ENCODE measurements around the gene CREG1. TPM values are rescaled to one million over a fixed set of nuclear protein-coding genes. Genes with fewer than 3 reads are reported as not detected.
A peak's percentile ranks its signal among the peaks of the same experiment; 100 is the strongest.
"Not testable (repeated sequence)": the region's sequence is repeated elsewhere in the genome, so short reads cannot be mapped to it uniquely, and the experiment has no call there.

CREG1 gene
- polyA plus RNA-seq (ENCODE audit: insufficient read length) = 19.7 TPM

- peak; percentile 51 for DNase-seq (ENCODE audit: low read depth)
Measured at GRCh38 chr1:167553136-167554027, at the start of gene CREG1. Gene CREG1, minus strand, starts transcription at chr1:167553762.

DNA sequence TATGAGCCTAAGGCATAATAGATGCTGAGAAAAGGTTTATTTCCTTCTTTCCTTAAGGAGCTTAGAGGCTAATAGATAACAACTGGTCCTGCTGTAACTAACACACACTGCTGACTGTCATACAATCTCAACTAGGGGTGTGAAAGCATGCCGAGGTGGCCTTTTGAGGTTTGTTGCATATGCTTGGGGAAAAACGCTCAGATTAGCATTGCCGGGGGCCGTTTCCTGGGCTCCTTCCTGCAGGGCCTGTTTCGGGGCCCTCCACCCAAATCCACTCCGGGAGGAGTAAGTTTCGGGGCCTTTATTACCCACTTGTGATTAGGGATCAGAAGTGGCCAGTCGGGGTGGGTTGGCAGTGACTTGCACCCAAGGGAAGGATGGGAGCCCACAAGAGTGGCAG is 49.3 kb upstream of the CREG1 start:
- DNase-seq (ENCODE audit: low read depth) = no peak

DNA sequence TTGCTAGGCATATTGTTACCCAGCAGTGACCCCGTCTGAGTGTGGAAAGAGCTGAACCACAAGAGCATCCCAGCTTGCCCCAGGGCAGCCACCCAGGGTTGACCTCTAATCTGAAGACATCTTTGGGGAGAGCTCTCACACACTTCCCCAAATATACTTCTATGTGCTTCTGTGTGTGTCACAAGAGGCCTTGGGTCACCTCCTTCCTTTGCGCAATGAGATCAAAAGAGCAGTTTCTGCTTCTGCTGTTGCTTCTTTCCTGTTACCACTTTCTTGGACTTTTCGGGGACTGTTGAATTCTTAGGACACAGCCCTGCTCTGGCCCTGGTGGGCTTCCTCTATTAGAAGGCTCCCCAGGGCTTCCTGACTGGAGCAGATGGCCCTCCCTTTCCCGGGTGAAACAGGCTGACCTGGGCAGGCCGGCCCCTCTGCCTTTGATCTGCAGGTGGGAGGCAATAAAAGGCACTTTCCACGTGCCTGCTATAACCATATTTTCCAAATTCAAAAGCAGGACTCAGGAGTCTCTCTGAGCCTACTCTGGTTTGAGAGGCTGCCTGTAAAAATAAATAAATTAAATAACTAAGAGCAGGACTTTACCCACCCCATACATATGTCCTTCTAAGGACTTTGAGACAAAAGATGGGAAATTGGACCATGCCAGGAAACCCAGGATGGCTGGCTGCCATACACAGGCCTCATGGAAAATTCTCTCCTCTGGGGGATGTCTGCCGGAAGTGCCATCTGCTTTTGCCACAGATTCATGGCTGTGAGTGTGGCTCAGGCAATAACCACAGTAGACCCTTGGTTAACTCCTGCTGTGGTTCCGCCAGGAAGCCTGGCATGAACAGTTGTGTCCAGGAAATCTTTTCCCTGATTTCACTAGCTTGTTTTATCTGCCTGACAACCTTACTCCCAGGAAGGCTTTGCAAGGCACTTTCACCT is 48.2 kb upstream of the CREG1 start:
- no peak for DNase-seq (ENCODE audit: low read depth)

- no peak for DNase-seq (ENCODE audit: low read depth)
Measured at GRCh38 chr1:167599957-167600581, 46.5 kb upstream of the CREG1 start.

- no peak for DNase-seq (ENCODE audit: low read depth)
Measured at GRCh38 chr1:167594822-167595221, 41.3 kb upstream of the CREG1 start.

DNA sequence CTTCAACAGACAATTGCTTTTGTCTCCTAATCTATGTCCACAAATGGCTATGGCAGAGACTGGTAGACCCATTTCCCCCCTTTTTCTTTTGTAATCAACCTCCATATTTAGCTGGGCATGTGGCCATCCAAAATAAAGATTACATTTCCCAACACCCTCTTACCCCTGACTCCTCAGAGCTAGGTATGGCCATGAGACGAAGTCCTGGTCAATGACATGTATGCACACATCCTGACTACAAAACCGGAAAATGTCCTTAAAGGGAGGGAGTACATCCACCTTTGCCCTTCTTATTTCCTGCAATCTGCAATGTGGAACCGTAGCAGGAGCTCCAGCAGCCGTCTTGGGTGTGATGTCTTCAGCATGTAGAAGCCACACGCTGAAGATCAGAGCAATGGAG is 40.3 kb upstream of the CREG1 start:
- DNase-seq (ENCODE audit: low read depth) = no peak

- DNase-seq (ENCODE audit: low read depth) = no peak
Measured at GRCh38 chr1:167592475-167592874, 38.9 kb upstream of the CREG1 start.

GRCh38 chr1:167588361-167588760 is 34.8 kb upstream of the CREG1 start:
- DNase-seq (ENCODE audit: low read depth) = no peak

- DNase-seq (ENCODE audit: low read depth) = no peak
Measured at GRCh38 chr1:167587872-167588271, 34.3 kb upstream of the CREG1 start.

DNA sequence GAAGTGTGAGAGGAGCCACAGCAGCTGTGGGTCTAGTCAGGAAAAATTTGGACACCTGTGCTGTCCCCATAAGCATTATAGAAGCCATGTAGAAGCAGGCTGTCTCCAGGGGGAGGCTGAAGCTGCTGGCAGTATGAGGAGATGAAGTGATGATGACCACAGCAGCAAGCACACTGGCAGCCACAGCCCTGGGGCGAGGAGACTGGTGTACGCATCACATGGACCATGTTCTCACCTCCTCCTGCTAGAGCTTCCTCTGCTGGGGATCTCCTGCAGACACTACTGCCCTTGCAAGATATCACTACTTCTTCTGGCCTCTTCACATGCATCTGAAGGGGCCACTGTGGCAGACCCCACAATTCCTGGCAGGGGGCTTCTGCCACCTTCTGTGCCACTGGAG is 33.8 kb upstream of the CREG1 start:
- no peak for DNase-seq (ENCODE audit: low read depth)

DNA sequence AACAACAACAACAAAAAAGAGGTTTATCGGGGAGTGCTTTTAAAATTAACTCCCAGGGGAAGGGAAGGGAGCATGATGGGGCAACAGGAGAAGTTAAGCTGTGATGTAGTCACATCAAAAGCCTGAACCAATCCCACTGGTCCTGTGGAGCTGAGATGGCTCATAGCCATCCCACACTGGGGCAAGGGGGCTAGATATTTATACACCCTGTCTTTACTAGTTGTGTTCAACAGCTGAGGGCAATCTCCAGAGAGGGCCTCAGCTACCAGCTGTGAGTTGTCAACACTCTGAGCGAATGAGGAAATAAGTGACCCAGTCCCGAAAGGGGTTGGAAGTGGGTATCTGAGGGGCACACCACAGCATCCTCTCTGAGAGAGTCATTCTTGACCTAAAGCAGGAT is 31.0 kb upstream of the CREG1 start:
- DNase-seq (ENCODE audit: low read depth) = no peak

DNA sequence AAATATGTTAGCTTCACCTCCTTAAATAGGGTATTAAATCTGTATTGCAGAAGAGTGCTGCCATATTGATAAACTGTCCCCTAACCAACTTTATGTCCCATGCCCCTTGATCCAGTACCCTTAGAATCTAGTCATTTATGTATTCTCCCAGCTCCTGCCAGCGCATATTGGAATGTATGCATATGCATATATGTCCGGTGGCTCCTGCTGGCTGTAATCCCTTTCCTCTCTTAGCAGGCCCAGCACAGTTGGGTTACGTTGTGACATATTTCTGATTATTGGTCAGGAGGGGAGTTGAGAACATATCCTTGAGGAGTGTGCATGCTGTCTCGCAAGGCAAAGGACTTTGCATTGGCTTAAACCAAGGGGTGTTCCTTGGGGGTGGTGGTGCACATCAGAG is 29.2 kb upstream of the CREG1 start:
- DNase-seq (ENCODE audit: low read depth) = no peak

GRCh38 chr1:167582064-167582463 is 28.5 kb upstream of the CREG1 start:
- DNase-seq (ENCODE audit: low read depth) = no peak

DNA sequence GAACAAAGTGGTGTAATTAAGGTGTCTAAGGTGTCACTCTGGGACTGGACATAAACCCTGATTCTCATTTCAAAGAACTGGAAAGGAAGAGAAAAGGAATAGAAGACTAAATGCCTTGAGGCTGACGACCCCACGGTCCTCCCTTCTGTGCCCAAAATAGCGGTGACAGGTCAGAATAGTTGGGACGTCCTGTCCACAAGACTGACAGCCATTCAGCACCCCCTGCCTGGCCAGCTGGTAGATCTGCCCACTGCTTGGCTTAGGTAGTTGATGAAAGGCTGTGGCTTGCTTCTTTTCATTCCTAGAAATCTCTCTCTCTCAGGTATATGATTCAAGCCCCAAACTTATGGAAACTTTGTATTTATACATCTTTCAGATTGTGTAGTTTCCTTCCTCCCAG is 26.4 kb upstream of the CREG1 start:
- DNase-seq (ENCODE audit: low read depth) = no peak

DNA sequence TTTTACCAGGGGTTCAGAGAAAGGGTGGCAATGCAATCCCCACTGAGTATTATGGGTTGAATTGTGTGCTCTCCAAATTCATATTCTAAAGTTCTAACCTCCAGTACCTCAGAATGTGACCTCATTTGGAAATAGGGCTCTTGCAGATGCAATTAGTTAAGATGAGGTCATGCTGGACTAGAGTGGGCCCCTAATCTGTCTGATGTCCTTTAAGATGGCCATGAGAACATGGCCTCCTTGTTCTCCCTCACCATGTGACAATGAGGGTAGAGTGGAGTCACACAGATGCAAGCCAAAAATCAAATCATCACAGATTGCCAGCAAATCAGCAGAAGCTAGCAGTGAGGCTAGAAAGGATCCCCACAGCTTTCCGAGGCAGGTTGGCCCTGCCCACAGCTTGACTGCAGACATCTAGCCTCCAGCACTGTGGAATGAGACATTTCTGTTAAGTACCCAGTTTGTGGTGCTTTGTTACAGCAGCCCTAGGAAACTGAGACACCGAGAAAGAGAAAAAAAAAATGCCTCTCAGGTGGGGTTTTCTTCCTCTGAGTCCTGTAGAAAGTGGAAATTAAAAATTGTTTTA is 25.5 kb upstream of the CREG1 start:
- no peak for DNase-seq (ENCODE audit: low read depth)

GRCh38 chr1:167575649-167576048 is 22.1 kb upstream of the CREG1 start:
- no peak for DNase-seq (ENCODE audit: low read depth)

DNA sequence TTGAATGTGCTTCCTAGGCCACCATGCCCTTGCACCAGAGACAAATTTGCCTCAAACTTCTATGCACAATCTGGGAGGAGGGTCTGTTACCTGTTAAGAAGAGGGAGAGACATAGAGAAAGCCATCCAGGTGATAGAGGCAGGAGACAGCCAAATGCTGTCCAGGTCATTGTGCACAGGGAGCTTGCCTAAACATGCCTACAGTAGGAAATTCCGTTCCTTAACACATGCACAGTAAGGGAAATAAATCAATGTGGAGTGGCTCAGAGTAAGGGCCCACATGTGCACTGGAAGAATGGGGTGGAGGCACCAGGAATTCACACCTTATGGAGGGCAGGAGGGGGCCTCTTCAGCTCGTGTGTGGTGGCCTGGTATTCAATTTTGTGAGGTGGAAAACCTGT is 19.5 kb upstream of the CREG1 start:
- DNase-seq (ENCODE audit: low read depth) = no peak

GRCh38 chr1:167570712-167571111 is 17.1 kb upstream of the CREG1 start:
- not testable (repeated sequence) for DNase-seq (ENCODE audit: low read depth)

DNA sequence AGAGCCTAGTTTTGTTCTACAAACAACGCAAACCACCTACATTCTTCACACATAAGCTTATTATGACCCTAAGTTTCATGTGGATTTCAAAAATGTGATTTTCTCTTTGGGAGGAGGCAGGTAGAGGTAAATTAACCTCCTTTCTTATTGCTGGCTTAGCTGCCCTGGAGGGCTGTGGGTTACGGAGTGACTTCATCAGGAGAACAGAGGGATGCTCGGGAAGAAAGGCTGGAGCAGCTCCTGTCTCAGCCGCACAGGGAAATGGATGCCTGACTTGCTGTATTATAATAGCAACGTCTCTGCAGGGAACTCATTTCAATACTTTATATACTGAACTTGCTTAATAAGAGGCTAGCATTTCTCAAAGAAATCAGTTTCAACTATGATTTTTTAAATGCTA is 14.1 kb upstream of the CREG1 start:
- DNase-seq (ENCODE audit: low read depth) = no peak

GRCh38 chr1:167566766-167567165 is 13.2 kb upstream of the CREG1 start:
- DNase-seq (ENCODE audit: low read depth) = no peak

- DNase-seq (ENCODE audit: low read depth) = no peak
Measured at GRCh38 chr1:167565922-167566321, 12.4 kb upstream of the CREG1 start.

Measured in forelimb muscle (tissue), 1 donor.